ENCODE measurements around the gene IFFO2.
"Not testable (repeated sequence)": the region's sequence is repeated elsewhere in the genome, so short reads cannot be mapped to it uniquely, and the experiment has no call there.

IFFO2 gene

GRCh38 chr1:18898567-18898966 lies 57.9 kb downstream of the IFFO2 start:
- Histone ChIP-seq H3K9ac (ENCODE audit: low read length) (no peak overlapping the region), H3K4me1 (ENCODE audit: insufficient read depth, low read length) (peaks cover 11% of the 10 kb centered on the region), H3K27me3 (ENCODE audit: control insufficient read depth in 1 of 2, insufficient read depth in 2 of 2, low read length in 2 of 2) (no peaks in the 10 kb centered on the region), H3K27ac (ENCODE audit: low read depth, low read length) (no peak overlapping the region), H3K4me3 (ENCODE audit: low read depth in 1 of 2, low read length in 2 of 2) (no peak overlapping the region), H3K9me3 (ENCODE audit: low read length) (no peaks in the 10 kb centered on the region), H3K36me3 (ENCODE audit: insufficient read depth, low read length) (no peaks in the 10 kb centered on the region)

- Histone ChIP-seq H3K9ac (ENCODE audit: low read length) (no peak overlapping the region), H3K9me3 (ENCODE audit: low read length) (no peaks in the 10 kb centered on the region), H3K4me1 (ENCODE audit: insufficient read depth, low read length) (peaks cover 3% of the 10 kb centered on the region), H3K36me3 (ENCODE audit: insufficient read depth, low read length) (no peaks in the 10 kb centered on the region), H3K27me3 (ENCODE audit: control insufficient read depth in 1 of 2, insufficient read depth in 2 of 2, low read length in 2 of 2) (no peaks in the 10 kb centered on the region), H3K4me3 (ENCODE audit: low read depth in 1 of 2, low read length in 2 of 2) (no peak overlapping the region), H3K27ac (ENCODE audit: low read depth, low read length) (no peak overlapping the region)
Measured at GRCh38 chr1:18895317-18895716, 61.2 kb downstream of the IFFO2 start.

GRCh38 chr1:18893120-18893519 lies 63.4 kb downstream of the IFFO2 start:
- Histone ChIP-seq H3K4me1 (ENCODE audit: insufficient read depth, low read length) (peaks cover 3% of the 10 kb centered on the region), H3K9ac (ENCODE audit: low read length) (no peak overlapping the region), H3K27me3 (ENCODE audit: control insufficient read depth in 1 of 2, insufficient read depth in 2 of 2, low read length in 2 of 2) (no peaks in the 10 kb centered on the region), H3K27ac (ENCODE audit: low read depth, low read length) (no peak overlapping the region), H3K36me3 (ENCODE audit: insufficient read depth, low read length) (no peaks in the 10 kb centered on the region), H3K9me3 (ENCODE audit: low read length) (no peaks in the 10 kb centered on the region), H3K4me3 (ENCODE audit: low read depth in 1 of 2, low read length in 2 of 2) (no peak overlapping the region)

GRCh38 chr1:18891858-18892257 lies 64.6 kb downstream of the IFFO2 start:
- H3K4me3 ChIP-seq (ENCODE audit: low read depth in 1 of 2, low read length in 2 of 2); H3K9ac ChIP-seq (ENCODE audit: low read length); H3K36me3 ChIP-seq (ENCODE audit: insufficient read depth, low read length); H3K27ac ChIP-seq (ENCODE audit: low read depth, low read length); H3K27me3 ChIP-seq (ENCODE audit: control insufficient read depth in 1 of 2, insufficient read depth in 2 of 2, low read length in 2 of 2); H3K4me1 ChIP-seq (ENCODE audit: insufficient read depth, low read length); H3K9me3 ChIP-seq (ENCODE audit: low read length): not testable (repeated sequence)

- Histone ChIP-seq H3K4me1 (ENCODE audit: insufficient read depth, low read length) (peaks cover 3% of the 10 kb centered on the region), H3K4me3 (ENCODE audit: low read depth in 1 of 2, low read length in 2 of 2) (no peak overlapping the region), H3K27me3 (ENCODE audit: control insufficient read depth in 1 of 2, insufficient read depth in 2 of 2, low read length in 2 of 2) (no peaks in the 10 kb centered on the region), H3K9me3 (ENCODE audit: low read length) (no peaks in the 10 kb centered on the region), H3K36me3 (ENCODE audit: insufficient read depth, low read length) (no peaks in the 10 kb centered on the region), H3K27ac (ENCODE audit: low read depth, low read length) (no peak overlapping the region), H3K9ac (ENCODE audit: low read length) (no peak overlapping the region)
Measured at GRCh38 chr1:18891426-18891780, 65.1 kb downstream of the IFFO2 start.

GRCh38 chr1:18890706-18891425 lies 65.6 kb downstream of the IFFO2 start:
- H3K9ac ChIP-seq (ENCODE audit: low read length): no peak overlapping the region
- no peak overlapping the region for H3K27ac ChIP-seq (ENCODE audit: low read depth, low read length)
- H3K4me1 ChIP-seq (ENCODE audit: insufficient read depth, low read length): peaks cover 3% of the 10 kb centered on the region
- no peaks in the 10 kb centered on the region for H3K9me3 ChIP-seq (ENCODE audit: low read length)
- no peaks in the 10 kb centered on the region for H3K36me3 ChIP-seq (ENCODE audit: insufficient read depth, low read length)
- H3K4me3 ChIP-seq (ENCODE audit: low read depth in 1 of 2, low read length in 2 of 2): no peak overlapping the region
- H3K27me3 ChIP-seq (ENCODE audit: control insufficient read depth in 1 of 2, insufficient read depth in 2 of 2, low read length in 2 of 2): no peaks in the 10 kb centered on the region

GRCh38 chr1:18886003-18886335 lies 70.5 kb downstream of the IFFO2 start:
- Histone ChIP-seq H3K9me3 (ENCODE audit: low read length) (no peaks in the 10 kb centered on the region), H3K4me1 (ENCODE audit: insufficient read depth, low read length) (peaks cover 3% of the 10 kb centered on the region), H3K9ac (ENCODE audit: low read length) (no peak overlapping the region), H3K36me3 (ENCODE audit: insufficient read depth, low read length) (no peaks in the 10 kb centered on the region), H3K27ac (ENCODE audit: low read depth, low read length) (no peak overlapping the region), H3K4me3 (ENCODE audit: low read depth in 1 of 2, low read length in 2 of 2) (no peak overlapping the region), H3K27me3 (ENCODE audit: control insufficient read depth in 1 of 2, insufficient read depth in 2 of 2, low read length in 2 of 2) (no peaks in the 10 kb centered on the region)

GRCh38 chr1:18885311-18886002 lies 71.0 kb downstream of the IFFO2 start:
- no peaks in the 10 kb centered on the region for H3K36me3 ChIP-seq (ENCODE audit: insufficient read depth, low read length)
- H3K9me3 ChIP-seq (ENCODE audit: low read length): no peaks in the 10 kb centered on the region
- no peak overlapping the region for H3K9ac ChIP-seq (ENCODE audit: low read length)
- no peaks in the 10 kb centered on the region for H3K4me1 ChIP-seq (ENCODE audit: insufficient read depth, low read length)
- no peak overlapping the region for H3K4me3 ChIP-seq (ENCODE audit: low read depth in 1 of 2, low read length in 2 of 2)
- H3K27ac ChIP-seq (ENCODE audit: low read depth, low read length): no peak overlapping the region
- no peaks in the 10 kb centered on the region for H3K27me3 ChIP-seq (ENCODE audit: control insufficient read depth in 1 of 2, insufficient read depth in 2 of 2, low read length in 2 of 2)

GRCh38 chr1:18884727-18885126 lies 71.7 kb downstream of the IFFO2 start:
- Histone ChIP-seq H3K9ac (ENCODE audit: low read length) (no peak overlapping the region), H3K27ac (ENCODE audit: low read depth, low read length) (no peak overlapping the region), H3K4me3 (ENCODE audit: low read depth in 1 of 2, low read length in 2 of 2) (no peak overlapping the region), H3K27me3 (ENCODE audit: control insufficient read depth in 1 of 2, insufficient read depth in 2 of 2, low read length in 2 of 2) (no peaks in the 10 kb centered on the region), H3K4me1 (ENCODE audit: insufficient read depth, low read length) (no peaks in the 10 kb centered on the region), H3K9me3 (ENCODE audit: low read length) (no peaks in the 10 kb centered on the region), H3K36me3 (ENCODE audit: insufficient read depth, low read length) (no peaks in the 10 kb centered on the region)

GRCh38 chr1:18884419-18884717 lies 72.1 kb downstream of the IFFO2 start:
- Histone ChIP-seq H3K4me1 (ENCODE audit: insufficient read depth, low read length) (no peaks in the 10 kb centered on the region), H3K9ac (ENCODE audit: low read length) (no peak overlapping the region), H3K27ac (ENCODE audit: low read depth, low read length) (no peak overlapping the region), H3K36me3 (ENCODE audit: insufficient read depth, low read length) (no peaks in the 10 kb centered on the region), H3K27me3 (ENCODE audit: control insufficient read depth in 1 of 2, insufficient read depth in 2 of 2, low read length in 2 of 2) (no peaks in the 10 kb centered on the region), H3K9me3 (ENCODE audit: low read length) (no peaks in the 10 kb centered on the region), H3K4me3 (ENCODE audit: low read depth in 1 of 2, low read length in 2 of 2) (no peak overlapping the region)

GRCh38 chr1:18883636-18884418 lies 72.6 kb downstream of the IFFO2 start:
- Histone ChIP-seq H3K27ac (ENCODE audit: low read depth, low read length) (no peak overlapping the region), H3K4me1 (ENCODE audit: insufficient read depth, low read length) (no peaks in the 10 kb centered on the region), H3K4me3 (ENCODE audit: low read depth in 1 of 2, low read length in 2 of 2) (no peak overlapping the region), H3K27me3 (ENCODE audit: control insufficient read depth in 1 of 2, insufficient read depth in 2 of 2, low read length in 2 of 2) (no peaks in the 10 kb centered on the region), H3K36me3 (ENCODE audit: insufficient read depth, low read length) (no peaks in the 10 kb centered on the region), H3K9ac (ENCODE audit: low read length) (no peak overlapping the region), H3K9me3 (ENCODE audit: low read length) (no peaks in the 10 kb centered on the region)

Measured in muscle layer of colon (tissue), 2 donors.